Testis (tissue), 2 donors: Measurements from ENCODE around the gene PFDN5.

ENCODE experiments used
- POLR2A ChIP-seq: fragments of 450-650 bp; IDR thresholded peaks from one replicate; pipeline ENCODE4 v1.6.1; 2017; ENCODE audit warnings: antibody characterized with exemption, mild to moderate bottlenecking, moderate library complexity
- TF ChIP-seq, protein P1 (sequence below), 3 experiments: fragments of 450-650 bp in 2 of 3; fragments of 200-600 bp in 1 of 3; sonication (generic) in 1 of 3; IDR thresholded peaks; one replicate each; pipeline ENCODE4 v1.5.1; 2016 to 2019; ENCODE audit warnings: antibody characterized with exemption in 3 of 3, mild to moderate bottlenecking in 2 of 3, moderate library complexity in 1 of 3

DNA sequence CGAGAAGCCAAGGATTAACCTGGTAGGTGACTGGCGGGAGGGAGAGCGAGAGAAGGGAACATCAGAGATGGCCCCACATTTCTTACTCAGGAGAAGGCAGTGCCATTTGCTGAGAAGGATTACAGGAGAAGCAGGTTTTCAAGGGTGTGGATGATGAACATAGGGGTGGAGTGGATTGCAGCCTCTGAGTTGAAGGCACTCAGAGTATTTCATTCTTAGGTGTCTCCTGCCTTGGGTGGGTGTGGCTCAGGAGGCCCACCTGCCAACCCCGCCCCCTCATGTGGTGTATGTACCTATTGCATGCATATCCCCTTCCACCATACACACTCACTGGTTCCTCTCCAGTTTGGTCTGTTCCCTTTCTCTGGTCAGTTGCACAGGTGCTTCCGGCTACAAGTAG lies 20.9 kb upstream of the PFDN5 start:
- TF ChIP-seq, protein P1, sequence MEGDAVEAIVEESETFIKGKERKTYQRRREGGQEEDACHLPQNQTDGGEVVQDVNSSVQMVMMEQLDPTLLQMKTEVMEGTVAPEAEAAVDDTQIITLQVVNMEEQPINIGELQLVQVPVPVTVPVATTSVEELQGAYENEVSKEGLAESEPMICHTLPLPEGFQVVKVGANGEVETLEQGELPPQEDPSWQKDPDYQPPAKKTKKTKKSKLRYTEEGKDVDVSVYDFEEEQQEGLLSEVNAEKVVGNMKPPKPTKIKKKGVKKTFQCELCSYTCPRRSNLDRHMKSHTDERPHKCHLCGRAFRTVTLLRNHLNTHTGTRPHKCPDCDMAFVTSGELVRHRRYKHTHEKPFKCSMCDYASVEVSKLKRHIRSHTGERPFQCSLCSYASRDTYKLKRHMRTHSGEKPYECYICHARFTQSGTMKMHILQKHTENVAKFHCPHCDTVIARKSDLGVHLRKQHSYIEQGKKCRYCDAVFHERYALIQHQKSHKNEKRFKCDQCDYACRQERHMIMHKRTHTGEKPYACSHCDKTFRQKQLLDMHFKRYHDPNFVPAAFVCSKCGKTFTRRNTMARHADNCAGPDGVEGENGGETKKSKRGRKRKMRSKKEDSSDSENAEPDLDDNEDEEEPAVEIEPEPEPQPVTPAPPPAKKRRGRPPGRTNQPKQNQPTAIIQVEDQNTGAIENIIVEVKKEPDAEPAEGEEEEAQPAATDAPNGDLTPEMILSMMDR (IDR thresholded peaks at IDR 0.05) = no peak
- no peak for TF ChIP-seq POLR2A
